Colonic mucosa (tissue), 4 donors: ENCODE measurements around the gene MYO1A. TPM values are rescaled to one million over a fixed set of nuclear protein-coding genes. Genes with fewer than 3 reads are reported as not detected.

Experiments used
- DNase-seq: peaks from one replicate; pipeline ENCODE4 v3.0.0-alpha.2; 2020
- H3K27ac ChIP-seq: fragments of 200-600 bp; one replicate; pipeline ENCODE4 v1.8.0; 2021
- H3K27me3 ChIP-seq: fragments of 200-600 bp; one replicate; pipeline ENCODE4 v1.8.0; 2021
- H3K36me3 ChIP-seq: fragments of 200-600 bp; one replicate; pipeline ENCODE4 v1.8.0; 2021
- H3K4me1 ChIP-seq: fragments of 200-600 bp; one replicate; pipeline ENCODE4 v1.8.0; 2021; ENCODE audit warnings: mild to moderate bottlenecking
- H3K4me3 ChIP-seq: fragments of 200-600 bp; one replicate; pipeline ENCODE4 v1.8.0; 2021
- H3K9ac ChIP-seq, 2 donors: one replicate each; pipeline ENCODE4 v1.7.0; 2013; ENCODE audit warnings: control low read depth in 2 of 2, low read depth in 2 of 2, low read length in 2 of 2
- H3K9me3 ChIP-seq: fragments of 200-600 bp; one replicate; pipeline ENCODE4 v1.8.0; 2021
- intact Hi-C: fragments of 100-400 bp; cut with DNase I; formaldehyde crosslinking; loops from one replicate; pipeline ENCODE4 v1.14.1; 2022
- total RNA-seq, 2 donors: library from RNA; stranded (reverse); fragmentation: NEBNext Ultra II Directional in 1 of 2; extraction: Animal tissue kit (Norgen Biotek cat#: 25700) in 1 of 2; gene quantifications; one replicate each; pipeline ENCODE4 v1.2.1, GENCODE V29; 2021
- TF ChIP-seq, protein P1 (sequence below): fragments of 200-600 bp; IDR thresholded peaks from one replicate; pipeline ENCODE4 v1.8.0; 2022; ENCODE audit warnings: antibody characterized with exemption, mild to moderate bottlenecking
- donor health status: healthy.
- donor health status: DM: no; HTN: no; CAD: no.
- donor health status: DM: no; HTN: no; CAD: no.

MYO1A gene
- total RNA-seq, 2 donors from 2014 or later = 261 to 273 TPM

DNA sequence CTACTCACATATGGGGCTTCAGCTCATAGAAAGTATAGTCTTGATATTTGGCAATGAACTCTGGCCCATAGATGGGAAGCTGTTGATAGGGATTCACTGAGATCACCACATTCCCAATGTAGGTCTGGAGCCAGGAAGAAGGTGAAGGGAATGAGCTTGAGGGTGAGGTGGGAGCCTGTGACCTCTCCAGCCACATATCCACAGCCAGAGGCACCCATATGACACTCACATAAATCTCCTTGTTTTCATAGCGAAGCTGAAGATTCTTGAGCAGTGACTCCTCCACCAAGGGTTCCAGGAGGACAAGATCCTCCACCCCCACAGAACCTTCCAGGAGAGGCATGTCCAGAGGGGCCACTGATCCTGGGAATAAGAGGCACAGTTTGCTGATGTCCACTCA lies 1.9 kb downstream of the MYO1A start:
- TF ChIP-seq, protein P1, sequence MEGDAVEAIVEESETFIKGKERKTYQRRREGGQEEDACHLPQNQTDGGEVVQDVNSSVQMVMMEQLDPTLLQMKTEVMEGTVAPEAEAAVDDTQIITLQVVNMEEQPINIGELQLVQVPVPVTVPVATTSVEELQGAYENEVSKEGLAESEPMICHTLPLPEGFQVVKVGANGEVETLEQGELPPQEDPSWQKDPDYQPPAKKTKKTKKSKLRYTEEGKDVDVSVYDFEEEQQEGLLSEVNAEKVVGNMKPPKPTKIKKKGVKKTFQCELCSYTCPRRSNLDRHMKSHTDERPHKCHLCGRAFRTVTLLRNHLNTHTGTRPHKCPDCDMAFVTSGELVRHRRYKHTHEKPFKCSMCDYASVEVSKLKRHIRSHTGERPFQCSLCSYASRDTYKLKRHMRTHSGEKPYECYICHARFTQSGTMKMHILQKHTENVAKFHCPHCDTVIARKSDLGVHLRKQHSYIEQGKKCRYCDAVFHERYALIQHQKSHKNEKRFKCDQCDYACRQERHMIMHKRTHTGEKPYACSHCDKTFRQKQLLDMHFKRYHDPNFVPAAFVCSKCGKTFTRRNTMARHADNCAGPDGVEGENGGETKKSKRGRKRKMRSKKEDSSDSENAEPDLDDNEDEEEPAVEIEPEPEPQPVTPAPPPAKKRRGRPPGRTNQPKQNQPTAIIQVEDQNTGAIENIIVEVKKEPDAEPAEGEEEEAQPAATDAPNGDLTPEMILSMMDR = no peak
- Histone ChIP-seq H3K27ac (no peak overlapping the region), H3K27me3 (no peaks in the 10 kb centered on the region), H3K4me3 (peak overlapping the region; percentile 36), H3K4me1 (peaks cover 3% of the 10 kb centered on the region), H3K9me3 (no peaks in the 10 kb centered on the region), H3K9ac (peak overlapping the region in 1 of 2 donors; percentile 81), H3K36me3 (no peaks in the 10 kb centered on the region)
- no peak for DNase-seq
- intact Hi-C loops = no loop called here

- Histone ChIP-seq H3K4me1 (peaks cover 3% of the 10 kb centered on the region), H3K9ac (peak overlapping the region in 1 of 2 donors; percentile 81), H3K36me3 (no peaks in the 10 kb centered on the region), H3K9me3 (no peaks in the 10 kb centered on the region), H3K27ac (no peak overlapping the region), H3K27me3 (no peaks in the 10 kb centered on the region), H3K4me3 (no peak overlapping the region)
- TF ChIP-seq, protein P1 = no peak
- no peak for DNase-seq
- intact Hi-C loops = no loop called here
These were observed 2.7 kb downstream of the MYO1A start for GRCh38 chr12:57046947-57047890.

GRCh38 chr12:57046086-57046791 lies 3.7 kb downstream of the MYO1A start:
- no peaks in the 10 kb centered on the region for H3K36me3 ChIP-seq
- no peaks in the 10 kb centered on the region for H3K27me3 ChIP-seq

DNA sequence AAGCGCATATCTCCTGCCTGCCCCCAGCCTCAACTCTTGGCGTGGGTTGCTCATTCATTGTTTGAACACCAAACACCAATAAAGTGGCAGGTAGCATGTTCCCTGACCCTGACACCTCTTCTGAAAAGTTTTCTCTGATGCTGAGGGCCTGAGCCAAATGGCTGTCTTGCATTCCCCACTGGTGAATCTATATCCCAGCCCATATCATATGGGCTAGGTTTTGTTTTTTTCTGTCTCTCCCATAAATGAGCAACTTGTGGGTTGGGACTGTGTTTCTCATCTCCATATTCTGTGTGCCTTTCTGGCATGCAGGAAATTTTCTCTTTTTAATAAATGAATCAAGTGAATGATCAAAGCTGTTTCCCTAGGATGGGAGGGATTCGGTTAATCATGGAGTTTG lies 5.0 kb downstream of the MYO1A start:
- intact Hi-C loops = no loop called here
- no peaks in the 10 kb centered on the region for H3K27me3 ChIP-seq
- TF ChIP-seq, protein P1 = no peak
- DNase-seq = no peak
- H3K4me1 ChIP-seq = peaks cover 3% of the 10 kb centered on the region
- H3K27ac ChIP-seq = no peak overlapping the region
- no peaks in the 10 kb centered on the region for H3K9me3 ChIP-seq
- H3K36me3 ChIP-seq = no peaks in the 10 kb centered on the region
- no peak overlapping the region for H3K9ac ChIP-seq
- H3K4me3 ChIP-seq = no peak overlapping the region

More at GRCh38 chr12:57046086-57046791, 3.7 kb downstream of the MYO1A start:
- H3K27ac ChIP-seq = no peak overlapping the region
- H3K4me3 ChIP-seq = no peak overlapping the region
- intact Hi-C loops = no loop called here
- no peaks in the 10 kb centered on the region for H3K9me3 ChIP-seq
- no peak for DNase-seq
- TF ChIP-seq, protein P1 = no peak
- no peak overlapping the region for H3K9ac ChIP-seq
- H3K4me1 ChIP-seq = peaks cover 3% of the 10 kb centered on the region

DNA sequence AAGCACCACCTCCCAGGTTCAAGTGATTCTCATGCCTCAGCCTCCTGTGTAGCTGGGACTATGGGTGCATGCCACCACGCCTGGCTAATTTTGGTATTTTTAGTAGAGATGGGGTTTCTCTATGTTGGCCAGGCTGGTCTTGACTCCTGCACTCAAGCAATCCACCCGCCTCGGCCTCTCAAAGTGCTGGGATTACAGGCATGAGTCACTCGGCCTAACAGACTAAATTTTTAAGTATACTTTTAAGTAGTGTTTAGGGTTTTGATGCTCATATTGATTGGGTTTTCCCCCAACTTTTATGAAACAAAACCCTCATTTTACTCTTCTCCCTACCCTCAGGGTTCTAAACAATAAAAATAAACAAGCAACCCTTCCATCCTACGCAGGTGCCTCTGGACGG lies 5.5 kb downstream of the MYO1A start:
- Histone ChIP-seq H3K4me1 (peaks cover 3% of the 10 kb centered on the region), H3K4me3 (no peak overlapping the region), H3K9ac (no peak overlapping the region), H3K27ac (no peak overlapping the region), H3K27me3 (no peaks in the 10 kb centered on the region), H3K9me3 (no peaks in the 10 kb centered on the region), H3K36me3 (no peaks in the 10 kb centered on the region)
- TF ChIP-seq, protein P1 = no peak
- no peak for DNase-seq
- intact Hi-C loops = no loop called here
